ENCODE data around the gene SLC30A10.

GRCh38 chr1:219875860-219876259 is 52.5 kb downstream of the SLC30A10 start:
- no peak for TF ChIP-seq CTCF (IDR thresholded peaks at IDR 0.05)
- TF ChIP-seq EZH2 (IDR thresholded peaks at IDR 0.05), result no peak
- no peak for TF ChIP-seq EZH2phosphoT487 (IDR thresholded peaks at IDR 0.05)
